BE2C (cell line): ENCODE results near the gene RBPJL.
A peak's percentile ranks its signal among the peaks of the same experiment; 100 is the strongest.

ENCODE experiments used
- DNase-seq: peaks from one replicate; pipeline ENCODE4 v3.0.0-alpha.2; 2020
- H3K27me3 ChIP-seq: fragments of 250-450 bp; sonication (Bioruptor Pico); 2 replicates; pipeline ENCODE4 v1.5.1; 2020; ENCODE audit warnings: mild to moderate bottlenecking
- H3K36me3 ChIP-seq: fragments of 250-450 bp; sonication (Bioruptor Pico); 2 replicates; pipeline ENCODE4 v1.5.1; 2020; ENCODE audit warnings: mild to moderate bottlenecking
- H3K4me1 ChIP-seq: fragments of 250-450 bp; sonication (Bioruptor Pico); 2 replicates; pipeline ENCODE4 v1.5.1; 2020
- H3K4me3 ChIP-seq: 2 replicates; pipeline ENCODE4 v1.5.1; 2011; ENCODE audit warnings: low read depth, low read length
- H3K9me3 ChIP-seq: fragments of 250-450 bp; sonication (Bioruptor Pico); 2 replicates; pipeline ENCODE4 v1.5.1; 2020
- TF ChIP-seq, protein P1 (sequence below): IDR thresholded peaks from 2 replicates; pipeline ENCODE4 v1.5.1; 2012; ENCODE audit warnings: mild to moderate bottlenecking, low read depth, low read length

The RBPJL gene

DNA sequence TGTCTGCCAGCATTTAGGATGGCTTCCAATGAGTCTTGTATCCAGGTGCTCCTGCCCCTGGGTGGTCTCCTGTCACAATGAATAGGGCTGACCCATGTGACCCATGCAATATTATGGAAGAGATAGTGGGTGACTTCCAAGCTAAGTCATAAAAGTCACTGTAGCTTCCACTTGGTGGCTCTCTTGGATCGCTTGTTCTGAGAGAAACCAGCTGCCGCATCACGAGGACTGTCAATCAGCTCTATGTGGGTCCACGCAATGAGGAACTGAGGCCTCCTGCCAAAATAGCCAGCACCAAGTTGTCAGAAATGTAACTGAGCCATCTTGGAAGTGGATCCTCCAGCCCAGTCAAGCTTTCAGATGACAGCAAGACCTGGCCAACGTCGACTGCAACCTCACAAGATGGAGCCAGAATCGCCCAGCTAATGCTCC, 16.3 kb downstream of the RBPJL start:
- Histone ChIP-seq H3K4me3 (no peak overlapping the region), H3K4me1 (peaks cover 4% of the 10 kb centered on the region; the same call in 1 of the 2 replicates), H3K27me3 (peaks cover 8% of the 10 kb centered on the region; the same call in 1 of the 2 replicates), H3K9me3 (no peaks in the 10 kb centered on the region), H3K36me3 (no peaks in the 10 kb centered on the region)
- TF ChIP-seq, protein P1, sequence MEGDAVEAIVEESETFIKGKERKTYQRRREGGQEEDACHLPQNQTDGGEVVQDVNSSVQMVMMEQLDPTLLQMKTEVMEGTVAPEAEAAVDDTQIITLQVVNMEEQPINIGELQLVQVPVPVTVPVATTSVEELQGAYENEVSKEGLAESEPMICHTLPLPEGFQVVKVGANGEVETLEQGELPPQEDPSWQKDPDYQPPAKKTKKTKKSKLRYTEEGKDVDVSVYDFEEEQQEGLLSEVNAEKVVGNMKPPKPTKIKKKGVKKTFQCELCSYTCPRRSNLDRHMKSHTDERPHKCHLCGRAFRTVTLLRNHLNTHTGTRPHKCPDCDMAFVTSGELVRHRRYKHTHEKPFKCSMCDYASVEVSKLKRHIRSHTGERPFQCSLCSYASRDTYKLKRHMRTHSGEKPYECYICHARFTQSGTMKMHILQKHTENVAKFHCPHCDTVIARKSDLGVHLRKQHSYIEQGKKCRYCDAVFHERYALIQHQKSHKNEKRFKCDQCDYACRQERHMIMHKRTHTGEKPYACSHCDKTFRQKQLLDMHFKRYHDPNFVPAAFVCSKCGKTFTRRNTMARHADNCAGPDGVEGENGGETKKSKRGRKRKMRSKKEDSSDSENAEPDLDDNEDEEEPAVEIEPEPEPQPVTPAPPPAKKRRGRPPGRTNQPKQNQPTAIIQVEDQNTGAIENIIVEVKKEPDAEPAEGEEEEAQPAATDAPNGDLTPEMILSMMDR, result peak; percentile 59
- peak; percentile 50 for DNase-seq

DNA sequence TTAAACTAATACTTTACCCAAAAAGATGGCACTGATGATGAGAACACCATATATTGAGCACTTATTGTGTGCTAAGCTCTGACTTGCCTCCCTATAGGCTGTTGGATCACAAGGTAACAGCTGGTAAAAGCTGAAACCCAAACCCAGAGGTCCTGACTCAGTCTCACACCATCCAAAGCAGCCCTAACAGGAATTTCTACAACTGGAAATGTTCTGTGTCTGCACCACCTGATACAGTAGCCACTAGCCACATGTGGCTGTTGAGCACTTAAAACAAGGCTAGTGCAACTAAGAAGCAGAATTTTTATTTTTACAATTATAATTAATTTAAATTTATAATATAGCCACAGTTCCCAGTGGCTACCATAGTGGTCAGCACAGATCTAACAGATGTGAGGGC, 17.1 kb downstream of the RBPJL start:
- Histone ChIP-seq H3K36me3 (no peaks in the 10 kb centered on the region), H3K4me1 (peaks cover 4% of the 10 kb centered on the region; the same call in 1 of the 2 replicates), H3K27me3 (peaks cover 2% of the 10 kb centered on the region; the same call in 1 of the 2 replicates), H3K4me3 (no peak overlapping the region), H3K9me3 (no peaks in the 10 kb centered on the region)
- TF ChIP-seq, protein P1, result no peak
- DNase-seq, result no peak

DNA sequence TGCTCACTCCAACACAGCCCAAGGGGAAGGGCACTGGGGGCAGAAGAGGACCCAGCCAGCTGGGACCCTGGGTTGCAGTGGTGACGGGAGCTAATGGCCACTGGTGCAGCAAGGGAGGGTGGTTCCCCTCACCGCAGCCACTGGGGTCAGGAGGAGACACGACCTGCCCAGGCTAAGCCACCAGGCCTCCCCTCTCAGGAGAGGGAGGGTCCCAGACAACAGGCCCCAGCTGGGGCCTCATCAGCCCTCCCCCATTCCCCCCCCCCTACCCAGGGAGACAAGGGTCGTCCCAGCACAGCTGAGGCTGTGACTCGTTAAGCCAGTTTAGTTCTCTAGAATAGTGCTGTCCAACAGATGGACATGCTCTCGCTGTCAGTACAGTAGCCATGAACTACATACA, 18.7 kb downstream of the RBPJL start:
- TF ChIP-seq, protein P1, result no peak
- Histone ChIP-seq H3K4me3 (no peak overlapping the region), H3K4me1 (peaks cover 4% of the 10 kb centered on the region; the same call in 1 of the 2 replicates), H3K36me3 (no peaks in the 10 kb centered on the region; the same call in none of the 2 replicates), H3K9me3 (no peaks in the 10 kb centered on the region), H3K27me3 (no peaks in the 10 kb centered on the region)
- DNase-seq, result no peak

DNA sequence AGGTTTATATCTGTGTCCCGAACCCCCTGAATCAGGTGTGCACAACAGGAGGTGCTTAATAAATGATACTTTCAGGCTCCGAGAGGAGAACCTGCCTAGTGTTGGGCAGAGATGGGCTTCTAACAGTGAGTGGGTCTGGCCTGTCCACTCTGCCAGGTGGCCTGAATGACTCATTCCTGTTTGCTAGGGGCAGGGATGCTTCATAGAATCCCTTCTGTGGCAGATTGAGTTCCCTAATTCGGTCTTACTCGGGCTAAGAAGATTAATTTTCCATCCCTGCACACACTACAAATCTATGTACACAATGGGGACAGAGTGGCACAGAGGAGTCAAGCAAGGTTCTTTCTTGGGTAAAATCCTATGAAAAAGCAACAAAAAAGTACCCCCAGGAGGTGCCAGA, 21.8 kb downstream of the RBPJL start:
- Histone ChIP-seq H3K9me3 (no peaks in the 10 kb centered on the region), H3K27me3 (no peaks in the 10 kb centered on the region), H3K4me3 (no peak overlapping the region), H3K4me1 (no peaks in the 10 kb centered on the region), H3K36me3 (no peaks in the 10 kb centered on the region; the same call in none of the 2 replicates)
- no peak for DNase-seq
- TF ChIP-seq, protein P1, result no peak

DNA sequence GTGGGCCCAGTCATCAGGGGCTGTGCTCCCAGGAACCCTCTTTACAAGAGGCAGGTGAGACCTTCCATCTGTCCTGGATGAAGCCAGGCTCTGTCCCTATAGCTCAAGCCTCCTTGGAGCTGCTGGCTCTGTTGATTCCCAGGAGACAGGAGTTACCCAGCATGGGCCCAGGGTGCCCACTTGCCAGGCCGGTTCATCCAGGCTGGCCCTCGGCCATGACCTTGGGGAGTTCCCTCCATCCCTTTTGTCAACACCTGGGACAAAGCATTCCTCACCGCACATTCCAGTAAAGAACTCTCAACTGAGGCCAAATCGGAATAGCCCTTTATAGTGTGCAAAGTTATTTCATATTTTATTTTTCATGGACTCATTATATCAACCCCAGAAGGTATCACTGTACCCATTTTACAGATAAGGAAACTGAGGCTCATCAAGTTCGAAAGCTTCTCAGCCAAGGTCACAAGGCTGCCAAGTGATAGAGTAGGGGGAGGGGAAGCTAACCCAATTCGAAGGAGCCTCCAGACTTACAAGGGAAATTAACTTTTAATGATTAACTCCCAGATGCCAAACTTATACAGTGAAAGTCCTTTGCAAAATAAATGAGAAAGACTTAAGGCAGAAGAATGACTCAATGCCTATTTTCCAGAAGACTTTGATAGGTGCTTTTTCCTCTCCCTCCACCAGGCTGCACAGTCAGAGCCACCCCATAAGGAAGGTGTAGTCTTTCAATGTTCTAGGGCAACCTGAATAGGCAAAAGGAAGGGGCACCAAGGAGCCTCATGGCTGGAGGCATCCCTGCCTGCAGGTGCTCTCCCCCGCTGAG, 23.1 kb downstream of the RBPJL start:
- H3K4me1 ChIP-seq, result no peaks in the 10 kb centered on the region
- no peaks in the 10 kb centered on the region for H3K9me3 ChIP-seq
- H3K4me3 ChIP-seq, result no peak overlapping the region
- H3K36me3 ChIP-seq, result no peaks in the 10 kb centered on the region; the same call in none of the 2 replicates
- no peaks in the 10 kb centered on the region for H3K27me3 ChIP-seq
- TF ChIP-seq, protein P1, result no peak
- no peak for DNase-seq

DNA sequence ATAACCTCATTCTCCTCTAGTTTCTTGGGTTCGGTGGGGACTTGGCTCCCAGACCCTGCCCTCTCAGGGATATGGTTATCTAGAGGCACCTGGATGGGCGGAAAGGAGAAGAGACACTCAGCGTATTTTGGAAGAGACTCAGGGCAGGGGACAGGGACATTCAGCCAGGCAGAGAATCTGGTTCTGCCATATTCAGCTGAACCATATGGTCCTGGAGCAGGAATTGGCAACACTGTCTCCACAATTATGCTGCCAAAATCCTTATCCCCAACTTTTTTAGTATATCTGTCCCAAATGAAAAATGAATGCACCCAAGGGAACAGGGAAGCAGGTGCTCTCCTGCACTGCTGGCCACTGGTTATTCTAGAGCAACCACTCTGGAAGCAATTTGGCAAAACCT, 23.8 kb downstream of the RBPJL start:
- H3K9me3 ChIP-seq, result no peaks in the 10 kb centered on the region
- no peaks in the 10 kb centered on the region for H3K27me3 ChIP-seq
- TF ChIP-seq, protein P1, result no peak
- H3K4me3 ChIP-seq, result no peak overlapping the region
- no peak for DNase-seq
- no peaks in the 10 kb centered on the region for H3K4me1 ChIP-seq
- H3K36me3 ChIP-seq, result no peaks in the 10 kb centered on the region; the same call in none of the 2 replicates
